Thyroid gland (tissue), 4 donors: ENCODE data around the gene LMBRD1. TPM values are rescaled to one million over a fixed set of nuclear protein-coding genes. Genes with fewer than 3 reads are reported as not detected.

Experiments used
- DNase-seq, 2 donors: peaks; one replicate each; pipeline ENCODE4 v3.0.0-alpha.2; 2019
- H3K27ac ChIP-seq, 3 donors: fragments of 200-600 bp; sonication (generic); 1 replicate in 2 of 3; 2 replicates in 1 of 3; pipeline ENCODE4 v1.5.1; 2016 to 2019; ENCODE audit warnings: mild to moderate bottlenecking in 1 of 3, moderate library complexity in 1 of 3
- H3K27me3 ChIP-seq: fragments of 200-600 bp; sonication (generic); one replicate; pipeline ENCODE4 v1.5.1; 2019
- H3K36me3 ChIP-seq, 2 donors: fragments of 200-600 bp; sonication (generic); one replicate each; pipeline ENCODE4 v1.5.1; 2016 to 2019
- H3K4me1 ChIP-seq, 2 donors: fragments of 200-600 bp; sonication (generic); one replicate each; pipeline ENCODE4 v1.5.1; 2017 to 2019
- H3K4me3 ChIP-seq, 3 donors: fragments of 200-600 bp; sonication (generic); replicated peaks in 1 of 3; 1 replicate in 2 of 3; 2 replicates in 1 of 3; pipeline ENCODE4 v1.5.1; 2016; ENCODE audit warnings: mild to moderate bottlenecking in 1 of 3
- H3K9me3 ChIP-seq: fragments of 200-600 bp; sonication (generic); one replicate; pipeline ENCODE4 v1.5.1; 2017
- CTCF ChIP-seq, 6 experiments: fragments of 200-600 bp in 3 of 6; fragments of 450-650 bp in 3 of 6; sonication (generic) in 3 of 6; IDR thresholded peaks; one replicate each; pipeline ENCODE4 v1.5.1; 2016 to 2019; ENCODE audit warnings: antibody characterized with exemption in 6 of 6, mild to moderate bottlenecking in 2 of 6, inconsistent platforms in 1 of 6, moderate library complexity in 1 of 6
- POLR2A ChIP-seq, 2 donors: fragments of 450-650 bp; IDR thresholded peaks; one replicate each; pipeline ENCODE4 v1.6.1; 2017; ENCODE audit warnings: antibody characterized with exemption in 2 of 2, mild to moderate bottlenecking in 2 of 2, moderate library complexity in 1 of 2
- WGBS, 2 donors: methylation state at CpG; one replicate each; pipeline ENCODE4 v1.1.5; 2017; 5-methylcytosine and 5-hydroxymethylcytosine counted together
- intact Hi-C: fragments of 100-400 bp; cut with DNase I; formaldehyde crosslinking; loops from one replicate; pipeline ENCODE4 v1.15.1; 2023
- total RNA-seq, 4 donors: library from RNA; depleted of rRNA; stranded (reverse); fragments of >200 nt; gene quantifications; one replicate each; pipeline ENCODE4 v1.2.3, GENCODE V29; 2016

Gene LMBRD1
- total RNA-seq, 4 donors from 2014 or later = 113 to 140 (median 124) TPM

GRCh38 chr6:69650703-69651102 lies 146.1 kb downstream of the LMBRD1 start:
- H3K4me3 ChIP-seq = no peak overlapping the region
- H3K36me3 ChIP-seq = no peaks in the 10 kb centered on the region
- TF ChIP-seq POLR2A (IDR thresholded peaks at IDR 0.05) (no peak), CTCF (IDR thresholded peaks at IDR 0.05) (no peak)
- no peaks in the 10 kb centered on the region for H3K4me1 ChIP-seq
- no peaks in the 10 kb centered on the region for H3K9me3 ChIP-seq
- intact Hi-C loops = no loop called here
- no peaks in the 10 kb centered on the region for H3K27me3 ChIP-seq
- H3K27ac ChIP-seq = no peak overlapping the region
- no peak for DNase-seq

GRCh38 chr6:69647726-69648125 lies 149.1 kb downstream of the LMBRD1 start:
- WGBS, 2 donors = 53 to 62% methylated on average over 2 of the region's 2 CpGs
- Histone ChIP-seq H3K4me1 (no peaks in the 10 kb centered on the region), H3K9me3 (no peaks in the 10 kb centered on the region), H3K4me3 (no peak overlapping the region), H3K36me3 (no peaks in the 10 kb centered on the region), H3K27me3 (no peaks in the 10 kb centered on the region), H3K27ac (no peak overlapping the region)
- intact Hi-C loops = no loop called here
- DNase-seq = no peak
- TF ChIP-seq CTCF (IDR thresholded peaks at IDR 0.05) (no peak), POLR2A (IDR thresholded peaks at IDR 0.05) (no peak)

GRCh38 chr6:69643688-69644087 lies 153.1 kb downstream of the LMBRD1 start:
- WGBS, 2 donors = 72 to 74% methylated on average over 2 of the region's 2 CpGs
- Histone ChIP-seq H3K4me1 (no peaks in the 10 kb centered on the region), H3K27ac (no peak overlapping the region), H3K4me3 (no peak overlapping the region), H3K27me3 (no peaks in the 10 kb centered on the region), H3K36me3 (no peaks in the 10 kb centered on the region), H3K9me3 (no peaks in the 10 kb centered on the region)
- TF ChIP-seq CTCF (IDR thresholded peaks at IDR 0.05) = no peak
- TF ChIP-seq POLR2A (IDR thresholded peaks at IDR 0.05) = no peak
- DNase-seq = no peak
- intact Hi-C loops = no loop called here

GRCh38 chr6:69632932-69633331 lies 163.9 kb downstream of the LMBRD1 start:
- Histone ChIP-seq H3K4me1 (no peaks in the 10 kb centered on the region), H3K4me3 (no peak overlapping the region), H3K36me3 (no peaks in the 10 kb centered on the region), H3K27me3 (no peaks in the 10 kb centered on the region), H3K9me3 (no peaks in the 10 kb centered on the region), H3K27ac (no peak overlapping the region)
- WGBS, 2 donors = 74 to 87% methylated on average over 2 of the region's 2 CpGs
- no peak for DNase-seq
- intact Hi-C loops = no loop called here
- TF ChIP-seq CTCF (IDR thresholded peaks at IDR 0.05) (no peak), POLR2A (IDR thresholded peaks at IDR 0.05) (no peak)

- Histone ChIP-seq H3K27ac (no peak overlapping the region), H3K36me3 (no peaks in the 10 kb centered on the region), H3K9me3 (no peaks in the 10 kb centered on the region), H3K4me1 (no peaks in the 10 kb centered on the region), H3K4me3 (no peak overlapping the region), H3K27me3 (no peaks in the 10 kb centered on the region)
- intact Hi-C loops = no loop called here
- 11 to 21% methylated on average over 4 of the region's 4 CpGs for WGBS, 2 donors
- TF ChIP-seq CTCF (IDR thresholded peaks at IDR 0.05) (no peak), POLR2A (IDR thresholded peaks at IDR 0.05) (no peak)
- DNase-seq = no peak
Observed at GRCh38 chr6:69631552-69632346, 165.1 kb downstream of the LMBRD1 start.
